ENCODE measurements around the gene INIP. TPM values are rescaled to one million over a fixed set of nuclear protein-coding genes. Genes with fewer than 3 reads are reported as not detected.
A peak's percentile ranks its signal among the peaks of the same experiment; 100 is the strongest.

INIP gene
- total and polyA plus RNA-seq, 2 of the 13 experiments (the other 11 are each of a cell fraction or from before 2014, with no cell fraction given): 13.6 to 28.6 TPM

GRCh38 chr9:112751056-112751795 is 33.3 kb upstream of the INIP start (continued):
- no peak for TF ChIP-seq MXD3 (CRISPR knock-in tag; IDR thresholded peaks at IDR 0.05)
- 0 out of 2 replicates have a peak, but pooled peaks have one; percentile 25 for TF ChIP-seq ZNF788 (CRISPR knock-in tag; IDR thresholded peaks at IDR 0.05; ENCODE audit: borderline replicate concordance)
- no peak for TF ChIP-seq CEBPB (IDR thresholded peaks at IDR 0.05; ENCODE audit: borderline replicate concordance, low read depth, low read length)
- TF ChIP-seq NFE2 (CRISPR knock-in tag; IDR thresholded peaks at IDR 0.05): no peak
- TF ChIP-seq ZNF781 (CRISPR knock-in tag; IDR thresholded peaks at IDR 0.05; ENCODE audit: borderline replicate concordance, not compliant biosample characterization): peak; percentile 30
- TF ChIP-seq MEF2D (CRISPR knock-in tag; IDR thresholded peaks at IDR 0.05): no peak
- no peak for TF ChIP-seq TP53 (CRISPR knock-in tag; conservative IDR thresholded peaks at IDR 0.05)
- no peak for TF ChIP-seq IKZF5 (CRISPR knock-in tag; IDR thresholded peaks at IDR 0.05)
- no peak for TF ChIP-seq ZNF138 (CRISPR knock-in tag; IDR thresholded peaks at IDR 0.05; ENCODE audit: low read depth)
- TF ChIP-seq NR2F6 (IDR thresholded peaks at IDR 0.05): peak; percentile 20; the same call in 1 of the 2 replicates
- no peak for TF ChIP-seq NR2F6 (CRISPR knock-in tag; IDR thresholded peaks at IDR 0.05)
- no peak for TF ChIP-seq KLF9 (CRISPR knock-in tag; IDR thresholded peaks at IDR 0.05; ENCODE audit: low read depth)
- TF ChIP-seq AKAP8 (CRISPR knock-in tag; IDR thresholded peaks at IDR 0.05): peak; percentile 79
- no peak for TF ChIP-seq ZNF800 (CRISPR knock-in tag; IDR thresholded peaks at IDR 0.05)
- no peak for TF ChIP-seq ZNF367 (CRISPR knock-in tag; IDR thresholded peaks at IDR 0.05; ENCODE audit: borderline replicate concordance)
- peak; percentile 35; the same call in 1 of the 2 replicates for TF ChIP-seq ZNF280B (CRISPR knock-in tag; IDR thresholded peaks at IDR 0.05; ENCODE audit: borderline replicate concordance)
- peak; percentile 19; the same call in 1 of the 2 replicates for TF ChIP-seq ZNF331 (CRISPR knock-in tag; IDR thresholded peaks at IDR 0.05)
- peak; percentile 31; the same call in 1 of the 2 replicates for TF ChIP-seq E2F5 (CRISPR knock-in tag; conservative IDR thresholded peaks at IDR 0.05)
- no peak for TF ChIP-seq RFXAP (CRISPR knock-in tag; IDR thresholded peaks at IDR 0.05; ENCODE audit: borderline replicate concordance)
- no peak for TF ChIP-seq GZF1 (CRISPR knock-in tag; IDR thresholded peaks at IDR 0.05)
- TF ChIP-seq SMC3 (IDR thresholded peaks at IDR 0.05; ENCODE audit: low read length): no peak
- no peak for TF ChIP-seq ZNF180 (CRISPR knock-in tag; IDR thresholded peaks at IDR 0.05; ENCODE audit: borderline replicate concordance, low read depth)
- no peak for TF ChIP-seq MIER3 (CRISPR knock-in tag; IDR thresholded peaks at IDR 0.05; ENCODE audit: borderline replicate concordance)
- TF ChIP-seq ZSCAN9 (CRISPR knock-in tag; IDR thresholded peaks at IDR 0.05; ENCODE audit: borderline replicate concordance): no peak
